Mesendoderm (in vitro differentiated cells): ENCODE data around the gene TTF2.

Source experiments
- DNase-seq: peaks from one replicate; pipeline ENCODE4 v3.0.0; 2013
- H2AK5ac ChIP-seq: 2 replicates; pipeline ENCODE4 v1.6.1; 2013; ENCODE audit warnings: low read length, inconsistent platforms
- H2BK120ac ChIP-seq: 2 replicates; pipeline ENCODE4 v1.6.1; 2013; ENCODE audit warnings: low read depth, mild to moderate bottlenecking, low read length, moderate library complexity, mixed read lengths
- H2BK15ac ChIP-seq: replicated peaks from 2 replicates; pipeline ENCODE4 v1.6.1; 2013; ENCODE audit warnings: low read depth, mild to moderate bottlenecking, moderate library complexity
- H2BK5ac ChIP-seq: 2 replicates; pipeline ENCODE4 v1.6.1; 2013; ENCODE audit warnings: low read length, inconsistent platforms
- H3K18ac ChIP-seq: 2 replicates; pipeline ENCODE4 v1.6.1; 2013; ENCODE audit warnings: mild to moderate bottlenecking, low read length, mixed read lengths
- H3K23ac ChIP-seq: one replicate; pipeline ENCODE4 v1.6.1; 2013; ENCODE audit warnings: low read length
- H3K27ac ChIP-seq: 2 replicates; pipeline ENCODE4 v1.5.1; 2013; ENCODE audit warnings: low read depth, mild to moderate bottlenecking, inconsistent platforms, low read length, moderate library complexity
- H3K27me3 ChIP-seq: 2 replicates; pipeline ENCODE4 v1.6.1; 2013; ENCODE audit warnings: low read length, control low read depth, mild to moderate bottlenecking, inconsistent platforms; ENCODE audit not compliant: insufficient read depth, poor library complexity
- H3K36me3 ChIP-seq: 2 replicates; pipeline ENCODE4 v1.6.1; 2013; ENCODE audit warnings: low read length, inconsistent platforms; ENCODE audit not compliant: control insufficient read depth, insufficient read depth
- H3K4ac ChIP-seq: one replicate; pipeline ENCODE4 v1.6.1; 2013; ENCODE audit warnings: low read depth, mild to moderate bottlenecking, low read length, moderate library complexity
- H3K4me1 ChIP-seq: 2 replicates; pipeline ENCODE4 v1.6.1; 2013; ENCODE audit warnings: low read depth, low read length, inconsistent platforms; ENCODE audit not compliant: control insufficient read depth
- H3K4me2 ChIP-seq: 2 replicates; pipeline ENCODE4 v1.6.1; 2013; ENCODE audit warnings: low read length
- H3K4me3 ChIP-seq: 2 replicates; pipeline ENCODE4 v1.5.1; 2013; ENCODE audit warnings: mild to moderate bottlenecking, low read length
- H3K56ac ChIP-seq: one replicate; pipeline ENCODE4 v1.6.1; 2013; ENCODE audit warnings: low read length
- H3K79me1 ChIP-seq: 2 replicates; pipeline ENCODE4 v1.6.1; 2013; ENCODE audit warnings: low read length, inconsistent platforms
- H3K79me2 ChIP-seq: 2 replicates; pipeline ENCODE4 v1.6.1; 2013; ENCODE audit warnings: mild to moderate bottlenecking, low read length; ENCODE audit not compliant: control insufficient read depth, insufficient read depth
- H3K9ac ChIP-seq: 2 replicates; pipeline ENCODE4 v1.6.1; 2013; ENCODE audit warnings: low read length, inconsistent platforms
- H4K5ac ChIP-seq: one replicate; pipeline ENCODE4 v1.6.1; 2013; ENCODE audit warnings: low read length
- H4K8ac ChIP-seq: one replicate; pipeline ENCODE4 v1.6.1; 2013; ENCODE audit warnings: low read depth, mild to moderate bottlenecking, control low read depth, low read length, moderate library complexity
- WGBS: extraction: QIAGEN DNeasy Blood & Tissue Kit; methylation state at CpG from one replicate; pipeline ENCODE4 v1.1.7; 2013; ENCODE audit warnings: low lambda C conversion rate, missing lambda C conversion rate; ENCODE audit not compliant: insufficient coverage; ENCODE audit errors: extremely low coverage; 5-methylcytosine and 5-hydroxymethylcytosine counted together

Gene TTF2

GRCh38 chr1:117112047-117112717, 52.1 kb downstream of the TTF2 start:
- Histone ChIP-seq H2AK5ac (no peak overlapping the region), H3K36me3 (no peaks in the 10 kb centered on the region), H3K27me3 (no peaks in the 10 kb centered on the region), H3K18ac (no peak overlapping the region), H2BK5ac (no peak overlapping the region), H4K5ac (no peak overlapping the region), H3K79me1 (no peaks in the 10 kb centered on the region), H2BK120ac (no peak overlapping the region), H4K8ac (no peak overlapping the region), H3K27ac (no peak overlapping the region), H2BK15ac (no peak overlapping the region), H3K4me3 (no peak overlapping the region), H3K4ac (no peak overlapping the region), H3K79me2 (no peaks in the 10 kb centered on the region), H3K56ac (no peak overlapping the region), H3K4me1 (no peaks in the 10 kb centered on the region), H3K9ac (no peak overlapping the region), H3K4me2 (no peak overlapping the region), H3K23ac (no peak overlapping the region)
- no peak for DNase-seq
- no CpG with 5 or more reads among the region's 7 CpGs for WGBS

- no peak overlapping the region for H3K23ac ChIP-seq
- no peak overlapping the region for H3K18ac ChIP-seq
- H4K8ac ChIP-seq = no peak overlapping the region
- no peak overlapping the region for H3K4ac ChIP-seq
- no peaks in the 10 kb centered on the region for H3K79me1 ChIP-seq
- no peaks in the 10 kb centered on the region for H3K36me3 ChIP-seq
- no peak overlapping the region for H2BK5ac ChIP-seq
- H3K56ac ChIP-seq = no peak overlapping the region
- no peak overlapping the region for H2AK5ac ChIP-seq
- WGBS = no CpG with 5 or more reads among the region's 11 CpGs
- no peak overlapping the region for H2BK120ac ChIP-seq
- no peaks in the 10 kb centered on the region for H3K79me2 ChIP-seq
- H3K9ac ChIP-seq = no peak overlapping the region
- no peak overlapping the region for H3K4me2 ChIP-seq
- no peak overlapping the region for H4K5ac ChIP-seq
- no peak overlapping the region for H3K4me3 ChIP-seq
- H2BK15ac ChIP-seq = no peak overlapping the region
- no peak for DNase-seq
- H3K4me1 ChIP-seq = no peaks in the 10 kb centered on the region
- H3K27me3 ChIP-seq = no peaks in the 10 kb centered on the region
- no peak overlapping the region for H3K27ac ChIP-seq
Measured at GRCh38 chr1:117113199-117113598, 53.1 kb downstream of the TTF2 start.

- Histone ChIP-seq H3K56ac (no peak overlapping the region), H3K79me2 (no peaks in the 10 kb centered on the region), H3K4me2 (no peak overlapping the region), H2BK5ac (no peak overlapping the region), H3K27me3 (no peaks in the 10 kb centered on the region), H3K79me1 (no peaks in the 10 kb centered on the region), H3K4me1 (no peaks in the 10 kb centered on the region), H4K8ac (no peak overlapping the region), H3K18ac (no peak overlapping the region), H4K5ac (no peak overlapping the region), H3K4me3 (no peak overlapping the region), H2BK15ac (no peak overlapping the region), H3K9ac (no peak overlapping the region), H3K36me3 (no peaks in the 10 kb centered on the region), H2BK120ac (no peak overlapping the region), H2AK5ac (no peak overlapping the region), H3K4ac (no peak overlapping the region), H3K23ac (no peak overlapping the region), H3K27ac (no peak overlapping the region)
- WGBS = no CpG with 5 or more reads among the region's 2 CpGs
- DNase-seq = no peak
Measured at GRCh38 chr1:117114877-117115276, 54.8 kb downstream of the TTF2 start.

GRCh38 chr1:117116090-117116783, 56.1 kb downstream of the TTF2 start:
- no peak overlapping the region for H2AK5ac ChIP-seq
- H2BK5ac ChIP-seq = no peak overlapping the region
- no peaks in the 10 kb centered on the region for H3K79me2 ChIP-seq
- no peak overlapping the region for H3K9ac ChIP-seq
- peaks cover 4% of the 10 kb centered on the region for H3K4me1 ChIP-seq
- H4K8ac ChIP-seq = no peak overlapping the region
- H3K4ac ChIP-seq = no peak overlapping the region
- H3K18ac ChIP-seq = no peak overlapping the region
- WGBS = no CpG with 5 or more reads among the region's 13 CpGs
- DNase-seq = no peak
- H3K27ac ChIP-seq = no peak overlapping the region
- H3K4me3 ChIP-seq = no peak overlapping the region
- no peak overlapping the region for H3K23ac ChIP-seq
- no peak overlapping the region for H2BK120ac ChIP-seq
- no peaks in the 10 kb centered on the region for H3K36me3 ChIP-seq
- H3K56ac ChIP-seq = no peak overlapping the region
- H3K27me3 ChIP-seq = no peaks in the 10 kb centered on the region
- H4K5ac ChIP-seq = no peak overlapping the region
- no peak overlapping the region for H3K4me2 ChIP-seq
- H3K79me1 ChIP-seq = no peaks in the 10 kb centered on the region
- H2BK15ac ChIP-seq = no peak overlapping the region

GRCh38 chr1:117116784-117117130, 56.6 kb downstream of the TTF2 start:
- Histone ChIP-seq H3K9ac (no peak overlapping the region), H2BK120ac (no peak overlapping the region), H3K4ac (no peak overlapping the region), H3K4me1 (peaks cover 4% of the 10 kb centered on the region), H3K18ac (no peak overlapping the region), H3K27ac (no peak overlapping the region), H3K79me2 (no peaks in the 10 kb centered on the region), H2BK15ac (no peak overlapping the region), H4K5ac (no peak overlapping the region), H3K4me2 (no peak overlapping the region), H3K27me3 (no peaks in the 10 kb centered on the region), H3K4me3 (no peak overlapping the region), H3K23ac (no peak overlapping the region), H3K79me1 (no peaks in the 10 kb centered on the region), H3K56ac (no peak overlapping the region), H2AK5ac (no peak overlapping the region), H2BK5ac (no peak overlapping the region), H4K8ac (no peak overlapping the region), H3K36me3 (no peaks in the 10 kb centered on the region)
- no peak for DNase-seq
- no CpG with 5 or more reads among the region's 3 CpGs for WGBS

- no peak overlapping the region for H3K27ac ChIP-seq
- H4K5ac ChIP-seq = no peak overlapping the region
- H3K4me1 ChIP-seq = peaks cover 4% of the 10 kb centered on the region
- no peak overlapping the region for H3K4ac ChIP-seq
- H2BK15ac ChIP-seq = no peak overlapping the region
- no peaks in the 10 kb centered on the region for H3K27me3 ChIP-seq
- H2AK5ac ChIP-seq = no peak overlapping the region
- no peak overlapping the region for H3K4me3 ChIP-seq
- no peak overlapping the region for H3K23ac ChIP-seq
- DNase-seq = no peak
- H3K56ac ChIP-seq = no peak overlapping the region
- no peaks in the 10 kb centered on the region for H3K79me1 ChIP-seq
- no peak overlapping the region for H2BK5ac ChIP-seq
- H3K36me3 ChIP-seq = no peaks in the 10 kb centered on the region
- no CpG with 5 or more reads among the region's 2 CpGs for WGBS
- H3K18ac ChIP-seq = no peak overlapping the region
- H4K8ac ChIP-seq = no peak overlapping the region
- H3K79me2 ChIP-seq = no peaks in the 10 kb centered on the region
- no peak overlapping the region for H3K9ac ChIP-seq
- no peak overlapping the region for H2BK120ac ChIP-seq
- no peak overlapping the region for H3K4me2 ChIP-seq
Measured at GRCh38 chr1:117117697-117118096, 57.6 kb downstream of the TTF2 start.
